GDM1 (cell line): Measurements from ENCODE around the gene DDX54.
"Not testable (repeated sequence)": the region's sequence is repeated elsewhere in the genome, so short reads cannot be mapped to it uniquely, and the experiment has no call there.

Source experiments
- DNase-seq: peaks from one replicate; lab custom pipeline; 2025; lab: John Stamatoyannopoulos, UW

DDX54 gene

DNA sequence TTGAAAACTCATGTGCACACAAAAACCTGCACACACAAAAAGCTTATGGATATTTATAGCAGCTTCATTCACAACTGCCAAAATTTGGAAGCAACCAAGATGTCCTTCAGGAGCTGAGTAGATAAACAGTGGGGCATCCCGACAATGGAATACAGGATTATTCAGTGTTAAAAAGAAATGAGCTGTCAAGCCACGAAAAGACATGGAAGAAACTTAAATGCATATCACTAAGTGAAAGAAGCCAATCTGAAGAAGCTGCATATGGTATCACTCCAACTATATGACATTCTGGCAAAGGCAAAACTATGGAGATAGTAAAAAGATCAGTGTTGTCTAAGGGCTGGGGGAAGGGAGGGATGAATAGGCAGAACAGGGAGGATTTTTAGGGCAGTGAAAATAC, 30.7 kb upstream of the DDX54 start:
- DNase-seq, result no peak

DNA sequence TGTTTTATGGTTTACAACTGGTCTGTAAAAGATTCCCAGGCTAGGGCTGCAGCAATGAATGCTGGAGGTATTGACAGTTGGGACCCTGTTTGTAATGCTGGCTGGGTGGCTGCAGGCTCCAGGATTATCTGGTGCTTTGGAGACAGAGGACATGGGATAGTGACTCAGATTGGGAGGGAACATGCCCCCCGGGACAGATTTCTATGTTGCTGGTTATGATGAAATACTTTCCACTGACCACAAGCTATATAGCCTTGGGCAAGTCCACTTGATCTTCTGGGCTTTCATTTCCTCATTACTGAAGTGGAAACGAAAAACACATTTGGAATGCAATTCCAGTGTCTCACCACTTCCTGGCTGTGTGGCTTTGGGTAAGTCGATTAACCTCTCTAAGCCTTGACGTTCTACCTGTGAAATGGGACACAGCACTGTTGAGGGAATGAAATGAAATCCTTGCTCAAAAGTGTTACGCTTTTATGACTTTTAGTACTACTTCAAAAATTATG, 29.7 kb upstream of the DDX54 start:
- DNase-seq, result no peak

DNA sequence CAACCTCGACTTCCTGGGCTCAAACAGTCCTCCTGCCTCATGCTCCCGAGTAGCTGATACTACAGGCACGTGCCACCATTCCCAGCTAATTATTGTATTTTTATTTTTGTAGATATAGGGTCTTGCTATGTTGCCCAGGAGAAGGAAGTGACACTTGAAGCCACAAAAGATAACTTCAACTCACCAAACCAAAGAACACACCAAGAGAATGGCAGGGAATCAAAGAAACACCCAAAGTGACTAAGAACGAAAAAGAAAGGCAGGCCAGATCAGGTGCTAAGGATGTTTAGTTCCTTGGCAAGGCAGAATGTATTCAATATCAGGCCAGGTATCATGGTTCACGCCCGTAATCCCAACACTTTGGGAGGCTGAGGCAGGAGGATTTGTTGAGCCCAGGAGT, 25.9 kb upstream of the DDX54 start:
- DNase-seq, result no peak

DNA sequence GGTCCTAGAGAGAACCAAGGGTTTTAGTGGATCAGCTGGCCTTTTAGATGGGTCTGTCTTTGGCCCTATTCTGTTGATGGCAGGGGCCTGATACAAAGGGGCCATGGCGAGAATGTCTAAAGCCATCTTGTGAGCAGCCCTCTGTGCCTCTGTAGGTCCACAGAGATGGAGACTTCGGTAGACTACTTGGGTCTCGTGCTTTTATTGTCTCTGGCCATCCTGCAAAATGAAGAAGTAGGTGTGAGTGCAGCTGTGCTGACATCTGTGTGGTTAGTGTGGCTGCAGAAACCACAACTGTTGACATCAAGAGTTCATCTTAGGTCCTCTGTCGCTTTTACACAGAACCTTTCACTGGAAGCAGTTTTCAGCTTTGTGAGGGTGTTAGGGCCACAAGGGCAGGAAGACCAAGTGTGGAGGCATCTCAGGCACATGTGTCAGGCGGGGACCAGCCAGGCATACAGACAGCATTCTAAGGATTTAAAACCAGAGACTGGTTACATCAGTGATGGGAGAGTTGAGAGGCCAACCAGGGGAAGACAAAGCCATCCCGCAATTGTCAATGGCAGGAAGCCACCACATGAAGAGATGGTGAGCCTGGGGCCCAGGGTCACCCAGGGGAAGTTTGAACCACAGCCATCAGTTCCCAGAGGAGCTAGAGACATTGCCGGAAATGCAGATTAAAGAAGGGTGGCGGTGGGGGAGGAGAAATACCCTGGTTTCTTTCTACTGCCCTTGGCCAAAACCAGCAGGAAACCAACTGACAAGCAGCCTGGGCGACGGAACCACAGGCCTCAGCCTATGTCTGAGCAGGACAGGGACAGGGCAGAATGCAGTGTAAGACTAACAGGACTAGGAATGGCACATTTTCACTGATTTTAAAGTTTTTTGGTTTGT, 23.0 kb upstream of the DDX54 start:
- peak; percentile 94 for DNase-seq

DNA sequence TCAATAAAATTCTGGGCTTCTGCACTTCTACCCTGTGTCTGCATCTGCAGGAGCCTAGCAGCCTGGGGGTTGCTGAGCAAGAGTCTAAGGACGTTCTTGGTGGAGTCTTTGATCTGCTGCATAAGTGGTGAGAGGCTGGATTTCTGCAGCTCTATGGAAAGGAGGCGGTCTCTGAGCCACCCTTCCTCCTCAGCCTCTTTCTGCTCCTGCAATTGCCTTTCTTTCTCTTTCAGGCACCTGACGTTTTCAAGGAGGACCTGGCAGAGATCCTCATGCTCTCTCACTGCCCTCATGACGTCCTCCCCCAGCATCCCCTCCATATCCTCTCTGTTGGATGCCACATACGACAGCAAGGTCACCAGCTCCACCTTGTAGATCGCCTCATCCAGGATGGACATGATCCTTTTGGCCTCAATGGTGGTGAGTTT, 22.3 kb upstream of the DDX54 start:
- DNase-seq, result peak; percentile 50

DNA sequence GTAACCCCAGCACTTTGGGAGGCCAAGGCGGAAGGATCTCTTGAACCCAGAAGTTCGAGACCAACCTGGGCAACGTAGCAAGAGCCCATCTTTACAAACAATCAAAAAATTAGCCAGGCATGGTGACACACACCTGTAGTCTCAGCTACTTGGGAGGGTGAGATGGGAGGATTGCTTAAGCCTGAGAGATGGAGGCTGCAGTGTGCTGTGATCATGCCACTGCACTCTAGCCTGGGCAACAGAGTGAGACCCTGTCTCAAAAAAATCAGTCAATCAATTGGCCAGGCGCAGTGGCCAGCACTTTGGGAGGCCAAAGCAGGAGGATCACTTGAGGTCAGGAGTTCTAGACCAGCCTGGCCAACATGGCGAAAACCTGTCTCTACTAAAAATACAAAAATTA, 21.5 kb upstream of the DDX54 start:
- not testable (repeated sequence) for DNase-seq

DNA sequence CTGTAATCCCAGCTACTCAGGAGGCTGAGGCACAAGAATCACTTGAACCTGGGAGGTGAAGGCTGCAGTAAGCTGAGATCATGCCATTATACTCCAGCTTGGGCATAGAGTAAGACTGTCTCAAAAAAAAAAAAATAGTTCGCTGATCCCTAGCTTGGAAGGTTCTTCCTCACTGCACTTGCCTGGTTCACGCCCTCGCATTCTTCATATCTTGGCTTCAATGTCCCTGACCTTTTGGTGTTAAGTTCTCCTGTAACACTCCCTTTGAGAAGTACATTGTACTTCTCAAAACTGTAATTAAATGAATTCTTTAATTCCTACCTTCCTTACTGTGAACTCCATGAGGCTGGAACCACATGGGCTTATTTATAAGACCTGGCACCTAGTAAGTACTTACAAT, 19.5 kb upstream of the DDX54 start:
- no peak for DNase-seq

DNA sequence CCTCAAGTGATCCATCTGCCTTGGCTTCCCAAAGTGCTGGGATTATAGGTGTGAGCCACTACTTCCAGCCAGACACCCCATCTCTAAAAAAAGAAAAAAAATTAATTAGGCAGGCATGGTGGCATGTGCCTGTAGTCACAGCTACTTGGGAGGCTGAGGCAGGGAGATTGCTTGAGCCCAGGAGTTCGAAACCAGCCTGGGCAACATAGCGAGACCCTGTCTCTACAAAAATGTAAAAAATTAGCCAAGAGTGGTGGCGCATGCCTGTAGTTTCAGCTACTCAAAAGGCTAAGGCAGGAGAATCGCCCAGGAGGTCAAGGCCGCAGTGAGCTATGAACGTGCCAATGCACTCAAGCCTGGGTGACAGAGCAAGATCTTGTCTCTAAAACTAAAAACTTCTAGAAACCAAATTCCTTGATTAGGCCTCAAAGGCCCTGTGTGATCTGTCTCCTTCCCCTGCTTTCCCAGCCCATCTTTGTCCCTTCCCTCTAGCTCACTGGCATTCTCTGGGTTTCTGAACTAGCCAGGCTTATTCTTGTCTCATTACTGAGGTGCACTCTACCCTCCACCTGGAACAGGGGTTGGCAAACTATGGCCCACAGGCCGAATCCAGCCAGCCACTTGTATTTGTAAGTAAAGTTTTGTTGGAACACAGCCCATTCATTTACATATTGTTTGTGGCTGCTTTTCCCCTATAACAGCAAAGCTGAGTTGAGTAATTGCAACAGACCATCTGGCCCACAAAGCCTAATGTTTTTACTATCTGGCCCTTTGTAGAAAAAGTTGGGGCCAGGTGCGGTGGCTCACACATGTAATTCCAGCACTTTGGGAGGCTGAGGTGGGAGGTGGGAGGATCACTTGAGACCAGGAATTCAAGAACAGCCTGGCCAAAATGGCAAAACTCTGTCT, 18.8 kb upstream of the DDX54 start:
- DNase-seq, result no peak

DNA sequence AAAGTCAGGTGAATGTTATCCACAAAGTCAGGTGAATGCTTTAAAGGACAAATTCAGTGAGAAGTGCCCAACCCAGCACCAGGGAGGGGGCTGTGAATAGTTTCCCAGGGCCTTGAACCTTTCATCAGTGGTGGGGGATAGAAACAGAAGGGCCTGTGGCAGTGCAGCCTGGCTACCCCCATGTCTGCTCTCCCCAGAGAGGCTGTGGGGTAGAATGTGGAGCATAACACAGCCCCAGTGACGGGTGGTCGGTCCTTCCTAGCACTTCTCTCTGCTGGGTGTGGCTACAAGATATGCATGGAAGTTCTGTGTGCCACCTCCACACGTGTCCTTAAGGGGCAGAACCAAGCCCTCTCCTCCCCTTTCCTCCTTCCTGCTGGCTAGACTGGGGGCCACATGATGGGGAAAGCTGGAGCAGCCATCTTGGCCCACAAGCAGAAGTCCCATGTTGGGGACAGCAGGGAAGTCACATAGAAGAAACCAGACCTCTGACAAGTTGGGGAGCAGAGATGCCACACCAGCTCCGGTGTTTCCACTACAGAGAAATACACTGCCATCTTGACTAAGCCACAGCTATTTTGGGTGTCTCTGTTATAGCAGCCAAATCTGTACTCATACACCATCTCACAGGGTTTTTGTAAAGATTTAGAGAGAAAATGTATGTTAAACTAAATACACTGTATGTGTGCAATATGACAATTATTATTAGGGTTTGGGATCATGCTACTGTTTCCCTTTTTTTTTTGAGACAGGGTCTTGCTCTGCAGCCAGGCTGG, 17.2 kb upstream of the DDX54 start:
- no peak for DNase-seq

DNA sequence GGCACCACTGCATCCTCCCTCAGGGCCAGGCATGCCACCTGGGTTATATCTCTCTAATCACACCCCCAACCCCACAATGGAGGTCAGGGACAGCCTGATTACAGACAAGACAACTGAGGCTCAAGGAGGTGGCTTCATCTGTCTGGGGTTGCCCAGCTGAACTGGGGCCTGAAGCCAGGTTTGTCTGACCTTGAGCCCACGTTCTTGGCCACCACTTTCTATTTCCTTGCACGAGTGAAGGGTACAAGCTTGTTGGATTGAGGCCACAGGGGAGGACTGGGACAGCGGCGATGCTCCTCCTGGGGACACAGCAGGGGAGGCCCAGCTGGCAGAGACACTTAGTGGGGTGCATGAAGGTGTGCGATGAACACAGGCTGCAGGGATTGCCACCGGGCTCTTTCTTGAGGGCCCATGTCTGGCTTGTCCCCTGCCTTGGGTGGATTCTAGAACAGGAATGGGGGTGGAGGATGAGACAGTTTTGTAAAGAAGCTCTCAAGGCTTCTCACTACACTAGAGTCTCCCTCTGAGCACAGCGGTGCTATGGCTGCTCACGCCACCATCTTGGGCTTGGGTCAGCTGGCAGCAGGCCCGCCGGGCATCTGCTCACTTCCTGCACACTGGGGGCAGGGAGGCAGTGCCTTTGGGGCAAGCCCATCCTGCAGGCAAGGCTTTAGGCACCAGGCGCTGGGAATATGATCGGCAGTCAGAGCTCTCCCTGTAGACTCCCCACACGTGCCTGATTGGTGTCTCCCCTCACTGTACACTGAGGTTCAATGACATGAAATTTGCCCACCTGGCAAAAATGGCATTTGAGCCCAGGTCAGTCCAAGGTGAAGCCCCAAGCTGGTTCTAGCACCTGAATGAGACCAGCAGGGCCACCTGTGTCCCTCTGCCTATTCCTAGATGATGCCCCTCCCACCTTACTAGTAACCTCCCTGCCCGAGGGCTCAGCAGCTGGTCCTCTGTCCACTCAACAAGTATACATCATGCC, 16.2 kb upstream of the DDX54 start:
- DNase-seq, result no peak

DNA sequence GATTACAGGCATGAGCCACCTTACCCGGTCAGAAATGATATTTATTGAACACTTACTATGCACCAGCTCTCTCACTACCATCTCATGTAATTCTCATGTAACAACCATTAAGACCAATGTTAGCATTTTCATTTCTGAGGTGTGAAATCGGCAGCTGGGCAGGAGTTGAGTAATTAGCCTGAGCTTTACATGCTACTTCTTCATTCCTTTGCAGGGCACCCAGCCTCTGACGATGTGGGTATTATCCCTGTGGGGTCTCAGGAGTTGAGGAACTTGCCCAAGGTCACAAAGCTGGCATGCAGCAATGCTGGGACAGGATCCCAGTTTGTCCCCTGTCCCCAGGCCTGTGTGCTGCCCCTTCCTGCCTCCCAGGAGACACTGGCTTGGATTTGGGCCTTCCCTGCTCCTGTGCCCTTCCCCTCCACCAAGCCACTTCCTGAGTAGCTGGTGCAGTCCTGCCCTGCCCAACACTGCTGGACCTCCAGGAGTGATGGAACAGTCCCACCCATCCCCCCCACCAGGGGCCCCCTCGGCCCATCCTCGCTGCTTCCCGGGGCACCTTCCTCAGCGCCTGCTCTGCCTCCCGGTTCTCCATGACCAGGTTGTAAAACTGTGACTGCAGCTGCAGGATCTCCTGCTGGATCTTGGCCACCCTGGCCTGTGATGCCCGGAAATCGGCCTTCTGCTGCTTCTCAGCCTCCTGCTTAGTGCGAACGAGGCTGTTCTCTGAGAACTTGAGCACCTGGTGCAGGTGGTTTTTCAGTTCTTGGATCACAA, 14.9 kb upstream of the DDX54 start:
- no peak for DNase-seq

DNA sequence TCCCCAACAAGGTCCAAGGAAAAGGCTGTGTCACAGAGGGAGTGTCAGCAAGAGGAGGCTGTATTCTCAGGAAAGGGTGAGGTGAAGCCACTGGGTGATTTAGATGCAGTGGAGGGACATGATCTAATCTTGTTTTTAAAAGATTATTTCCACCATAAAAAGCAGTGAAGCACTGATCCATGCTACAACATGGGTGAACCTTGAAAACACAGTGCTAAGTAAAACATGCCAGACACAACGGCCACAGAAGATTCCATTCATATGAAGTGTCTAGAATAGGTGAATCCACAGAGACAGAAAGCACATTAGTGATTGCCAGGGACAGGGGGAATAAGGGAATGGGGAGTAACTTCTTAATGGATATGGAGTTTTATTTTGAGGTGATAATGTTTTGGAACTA, 13.0 kb upstream of the DDX54 start:
- DNase-seq, result no peak

DNA sequence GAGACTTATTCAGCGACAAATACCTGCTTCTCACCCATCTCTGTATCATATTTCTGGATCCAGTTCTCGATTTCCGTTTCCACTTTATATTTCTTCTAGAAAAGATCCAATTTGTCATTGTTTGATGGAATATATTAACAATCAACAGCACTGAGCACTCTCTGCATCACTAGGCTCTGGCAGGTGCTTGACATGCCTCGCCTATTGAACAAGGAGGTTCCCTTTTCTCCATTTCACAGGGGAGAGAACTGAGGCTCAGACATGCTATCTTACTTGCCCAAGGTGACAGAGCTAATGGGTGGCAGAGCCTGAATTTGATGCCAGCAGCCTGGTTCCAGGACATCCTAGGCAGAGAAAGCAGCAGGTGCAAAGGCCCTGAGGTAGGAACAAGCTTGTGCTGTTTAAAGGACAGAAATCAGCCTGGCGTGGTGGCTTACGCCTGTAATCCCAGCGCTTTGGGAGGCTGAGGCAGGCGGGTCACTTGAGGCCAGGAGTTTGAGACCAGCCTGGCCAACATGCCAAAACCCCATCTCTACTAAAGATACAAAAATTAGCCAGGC, 12.3 kb upstream of the DDX54 start:
- DNase-seq, result no peak

DNA sequence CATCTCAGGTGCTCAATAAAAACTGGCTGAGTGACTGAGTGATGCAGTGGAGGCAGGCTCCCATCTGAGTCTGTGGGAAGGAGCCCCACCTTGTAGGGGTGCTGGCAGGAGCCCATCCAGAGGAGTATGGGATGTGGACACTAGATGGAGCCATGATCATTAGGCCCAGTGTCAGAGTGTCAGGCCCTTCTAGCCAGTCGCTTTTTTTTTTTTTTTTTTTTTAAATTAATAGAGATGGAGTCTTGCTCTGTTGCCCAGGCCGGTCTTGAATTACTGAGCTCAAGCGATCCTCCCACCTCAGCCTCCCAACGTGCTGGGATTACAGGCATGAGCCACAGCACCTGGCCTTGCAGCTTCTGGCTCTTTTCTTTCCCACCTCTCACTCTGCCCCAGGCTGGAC, 11.7 kb upstream of the DDX54 start:
- peak; percentile 67 for DNase-seq

DNA sequence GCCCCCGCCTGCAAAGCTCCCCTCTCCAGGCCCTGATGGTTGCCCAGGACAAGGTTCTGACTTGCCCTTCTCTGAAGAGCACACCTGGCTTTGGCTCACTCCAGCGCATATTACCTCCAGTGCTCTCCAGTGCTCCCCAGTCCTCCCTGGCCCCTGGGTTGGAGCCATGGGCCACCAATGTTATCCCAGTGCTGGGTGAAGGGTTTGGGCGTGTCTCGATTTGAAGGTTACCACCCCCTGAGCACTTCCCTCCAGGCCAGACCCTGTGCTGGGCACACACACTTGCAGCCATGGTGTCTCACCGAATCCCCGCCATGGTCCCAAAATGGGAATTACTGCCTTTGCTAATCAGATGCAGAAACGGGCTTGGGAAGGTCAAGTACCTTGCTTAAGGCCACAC, 11.3 kb upstream of the DDX54 start:
- no peak for DNase-seq

DNA sequence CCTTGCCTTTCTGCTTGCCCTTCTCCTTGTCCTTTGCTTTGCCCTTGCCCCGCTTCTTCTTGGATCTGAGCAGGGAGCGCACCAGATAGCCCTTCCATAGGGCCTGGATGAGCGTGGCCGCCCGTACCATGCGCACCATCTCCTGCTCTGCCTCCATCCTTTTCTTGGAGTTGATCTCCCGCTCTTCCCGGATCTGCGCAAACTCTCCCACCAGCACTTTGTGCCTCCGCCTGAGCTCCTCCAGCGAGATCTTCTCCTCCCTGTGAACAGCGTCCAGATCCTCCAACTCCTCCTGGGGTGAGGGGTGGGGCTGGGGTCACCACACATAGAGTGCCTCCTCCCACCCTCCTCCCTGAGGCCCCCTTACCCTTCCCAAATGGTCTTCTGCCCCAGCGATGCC, 10.3 kb upstream of the DDX54 start:
- DNase-seq, result no peak

DNA sequence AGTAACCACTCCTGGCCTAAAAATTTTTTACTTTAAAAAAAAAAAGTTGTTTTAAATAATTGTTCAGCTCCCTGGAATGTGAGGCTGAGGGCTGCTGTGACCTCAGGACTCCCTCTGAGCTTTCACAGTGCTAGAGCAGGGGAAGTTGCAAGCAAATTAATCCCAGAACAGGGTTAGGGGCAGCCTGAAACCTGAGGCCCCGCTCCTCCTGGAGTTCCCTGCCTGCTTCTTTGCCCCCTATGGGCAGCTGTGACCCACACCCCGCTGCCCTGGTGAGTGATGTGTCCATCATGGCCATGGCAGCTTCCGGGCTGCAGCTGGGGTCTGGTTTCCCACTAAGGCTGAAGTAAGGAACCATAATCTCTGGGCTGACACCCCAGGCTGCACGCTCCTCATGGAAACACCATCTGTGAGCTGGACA, 9.7 kb upstream of the DDX54 start:
- no peak for DNase-seq

DNA sequence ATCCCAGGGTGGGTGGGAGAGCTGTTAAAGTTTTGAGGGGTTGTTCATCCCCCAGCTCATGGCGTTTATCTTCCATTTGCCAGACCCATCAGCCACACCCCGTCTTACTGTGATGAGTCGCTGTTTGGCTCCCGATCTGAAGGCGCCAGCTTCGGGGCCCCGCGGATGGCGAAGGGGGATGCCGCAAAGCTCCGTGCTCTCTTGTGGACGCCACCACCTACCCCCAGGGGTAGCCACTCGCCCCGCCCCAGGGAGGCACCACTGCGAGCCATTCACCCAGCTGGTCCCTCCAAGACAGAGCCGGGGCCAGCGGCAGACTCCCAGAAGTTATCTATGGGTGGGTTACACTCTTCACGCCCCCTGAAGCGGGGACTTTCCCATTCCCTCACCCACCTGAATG, 5.9 kb upstream of the DDX54 start:
- DNase-seq, result no peak

DNA sequence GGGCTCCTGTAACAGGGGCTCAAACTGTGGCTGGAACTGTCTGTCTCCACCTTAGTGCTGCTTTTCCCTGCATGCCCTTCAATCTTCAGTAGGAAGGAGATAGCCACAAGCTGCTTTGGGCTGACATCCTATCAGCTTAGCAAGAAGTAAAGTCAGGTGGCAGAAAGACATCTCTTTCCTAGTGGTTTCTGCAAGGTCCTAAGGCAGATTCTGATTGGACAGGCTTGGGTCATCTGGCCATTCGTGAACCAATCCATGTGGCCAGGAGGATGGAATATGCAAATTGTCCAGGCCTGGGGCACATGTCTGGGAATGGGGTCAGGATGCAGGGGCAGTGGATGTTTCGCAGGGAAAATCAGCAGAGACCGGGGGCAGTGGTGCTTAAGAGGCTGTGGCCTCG, 5.5 kb upstream of the DDX54 start:
- DNase-seq, result no peak

DNA sequence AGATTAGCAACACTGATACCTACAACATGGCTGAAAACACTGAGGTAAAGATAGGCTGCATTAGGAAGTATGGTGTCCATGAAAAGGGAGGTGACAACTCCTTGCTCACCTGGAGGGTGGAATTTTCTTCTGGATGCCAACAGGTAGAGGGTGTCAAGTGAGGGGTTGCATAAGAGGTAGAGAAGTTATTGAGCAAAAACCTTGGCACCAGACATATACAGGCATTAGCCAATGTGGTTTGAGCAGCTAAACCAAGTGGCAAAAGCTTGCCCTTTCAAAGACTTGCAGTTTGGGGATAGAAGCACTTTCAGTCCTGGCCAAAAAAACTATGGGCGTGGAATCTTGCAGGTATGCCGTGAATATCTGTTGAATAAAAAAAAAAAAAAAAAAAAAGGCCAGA, 4.1 kb upstream of the DDX54 start:
- no peak for DNase-seq
